Endodermal cell (in vitro differentiated cells): Measurements from ENCODE around the gene PYGO2. TPM values are rescaled to one million over a fixed set of nuclear protein-coding genes. Genes with fewer than 3 reads are reported as not detected.

Source experiments
- DNase-seq: peaks from one replicate; pipeline ENCODE4 v3.0.0-alpha.2; 2017
- H3K27ac ChIP-seq: 2 replicates; pipeline ENCODE4 v1.5.1; 2013; ENCODE audit warnings: mild to moderate bottlenecking, low read depth, low read length, moderate library complexity
- H3K27me3 ChIP-seq: 2 replicates; pipeline ENCODE4 v1.6.1; 2013; ENCODE audit warnings: mild to moderate bottlenecking, low read length, moderate library complexity; ENCODE audit not compliant: insufficient read depth, control insufficient read depth, poor library complexity, severe bottlenecking
- H3K36me3 ChIP-seq: 2 replicates; pipeline ENCODE4 v1.7.0; 2013; ENCODE audit warnings: mild to moderate bottlenecking, low read length, moderate library complexity; ENCODE audit not compliant: control insufficient read depth, insufficient read depth
- H3K4me1 ChIP-seq: one replicate; pipeline ENCODE4 v1.7.0; 2013; ENCODE audit warnings: low read length; ENCODE audit not compliant: control insufficient read depth, insufficient read depth
- H3K4me3 ChIP-seq: 2 replicates; pipeline ENCODE4 v1.5.1; 2013; ENCODE audit warnings: mild to moderate bottlenecking, low read length, moderate library complexity
- H3K9ac ChIP-seq: 2 replicates; pipeline ENCODE4 v1.6.1; 2013; ENCODE audit warnings: mild to moderate bottlenecking, low read length, moderate library complexity; ENCODE audit not compliant: poor library complexity, severe bottlenecking; ENCODE audit errors: extremely low read depth
- H3K9me3 ChIP-seq: 2 replicates; pipeline ENCODE4 v1.6.1; 2013; ENCODE audit warnings: mild to moderate bottlenecking, low read length, moderate library complexity; ENCODE audit not compliant: control insufficient read depth
- H3K27ac Mint-ChIP-seq: 2 replicates; pipeline ENCODE4 v1.8.0; 2020; ENCODE audit warnings: mixed read lengths
- H3K27me3 Mint-ChIP-seq: 2 replicates; pipeline ENCODE4 v1.8.0; 2021; ENCODE audit warnings: mild to moderate bottlenecking, mixed read lengths; ENCODE audit not compliant: insufficient read depth
- H3K36me3 Mint-ChIP-seq: 2 replicates; pipeline ENCODE4 v1.8.0; 2020; ENCODE audit warnings: low read depth, mixed read lengths
- H3K4me1 Mint-ChIP-seq: 2 replicates; pipeline ENCODE4 v1.8.0; 2020; ENCODE audit warnings: mixed read lengths
- H3K4me3 Mint-ChIP-seq: 2 replicates; pipeline ENCODE4 v1.8.0; 2020; ENCODE audit warnings: mild to moderate bottlenecking, moderate library complexity, mixed read lengths
- H3K9me3 Mint-ChIP-seq: 2 replicates; pipeline ENCODE4 v1.8.0; 2020; ENCODE audit warnings: mild to moderate bottlenecking, mixed read lengths
- CTCF ChIP-seq: fragments of 200-600 bp; sonication (generic); conservative IDR thresholded peaks from 2 replicates; pipeline ENCODE4 v1.5.0; 2021; ENCODE audit warnings: antibody characterized with exemption, mild to moderate bottlenecking
- WGBS, 2 experiments: methylation state at CpG; one replicate each; pipeline versions ENCODE4 v1.1.5 to v1.1.7; 2013; ENCODE audit warnings: missing lambda C conversion rate in 2 of 2, mixed read lengths in 1 of 2; ENCODE audit not compliant: insufficient coverage in 1 of 2, insufficient read length in 1 of 2; 5-methylcytosine and 5-hydroxymethylcytosine counted together
- total RNA-seq, 2 donors: library from RNA; stranded (reverse); fragmentation: NEBNext Ultra II Directional in 1 of 2; extraction: Animal tissue kit (Norgen Biotek cat#: 25700) in 1 of 2; gene quantifications; 2 replicates in 1 of 2; 3 replicates in 1 of 2; pipeline ENCODE4 v1.2.1, GENCODE V29; 2021

Gene PYGO2
- total RNA-seq, 2 donors from 2014 or later, result 33.4 to 40.4 TPM

- no peak overlapping the region for H3K9ac ChIP-seq
- H3K27ac Mint-ChIP-seq, result no peak overlapping the region
- H3K36me3 Mint-ChIP-seq, result peaks cover 8% of the 10 kb centered on the region
- DNase-seq, result no peak
- H3K27ac ChIP-seq, result no peak overlapping the region
- WGBS, 2 experiments, result 40 to 83% methylated on average over 1 to 11 of the region's 11 CpGs
- H3K27me3 ChIP-seq, result no peaks in the 10 kb centered on the region
- peaks cover 7% of the 10 kb centered on the region for H3K36me3 ChIP-seq
- H3K4me3 Mint-ChIP-seq, result no peak overlapping the region
- peaks cover 14% of the 10 kb centered on the region for H3K4me1 Mint-ChIP-seq
- no peaks in the 10 kb centered on the region for H3K27me3 Mint-ChIP-seq
- H3K9me3 Mint-ChIP-seq, result no peaks in the 10 kb centered on the region
- H3K4me1 ChIP-seq, result no peaks in the 10 kb centered on the region
- no peak for TF ChIP-seq CTCF
- no peak overlapping the region for H3K4me3 ChIP-seq
- no peaks in the 10 kb centered on the region for H3K9me3 ChIP-seq
Observed at GRCh38 chr1:155010211-155010918, 48.8 kb upstream of the PYGO2 start.

- DNase-seq, result no peak
- H3K9me3 Mint-ChIP-seq, result no peaks in the 10 kb centered on the region
- Histone ChIP-seq H3K4me1 (peaks cover 2% of the 10 kb centered on the region), H3K27me3 (no peaks in the 10 kb centered on the region), H3K9ac (no peak overlapping the region), H3K9me3 (no peaks in the 10 kb centered on the region), H3K4me3 (no peak overlapping the region), H3K36me3 (peaks cover 4% of the 10 kb centered on the region), H3K27ac (no peak overlapping the region)
- H3K27ac Mint-ChIP-seq, result no peak overlapping the region
- TF ChIP-seq CTCF, result no peak
- peaks cover 8% of the 10 kb centered on the region for H3K36me3 Mint-ChIP-seq
- H3K27me3 Mint-ChIP-seq, result no peaks in the 10 kb centered on the region
- no peak overlapping the region for H3K4me3 Mint-ChIP-seq
- WGBS, 2 experiments, result 90 to 98% methylated on average over 3 to 5 of the region's 5 CpGs
- H3K4me1 Mint-ChIP-seq, result peaks cover 14% of the 10 kb centered on the region
Observed at GRCh38 chr1:155009742-155010141, 48.2 kb upstream of the PYGO2 start.

- H3K27ac Mint-ChIP-seq, result no peak overlapping the region
- H3K9ac ChIP-seq, result no peak overlapping the region
- peaks cover 19% of the 10 kb centered on the region for H3K4me1 Mint-ChIP-seq
- TF ChIP-seq CTCF, result no peak
- no peaks in the 10 kb centered on the region for H3K27me3 ChIP-seq
- H3K4me1 ChIP-seq, result peaks cover 7% of the 10 kb centered on the region
- H3K4me3 Mint-ChIP-seq, result no peak overlapping the region
- no peak overlapping the region for H3K4me3 ChIP-seq
- H3K36me3 Mint-ChIP-seq, result peaks cover 7% of the 10 kb centered on the region
- 91 to 100% methylated on average over 4 to 12 of the region's 12 CpGs for WGBS, 2 experiments
- no peaks in the 10 kb centered on the region for H3K9me3 Mint-ChIP-seq
- H3K36me3 ChIP-seq, result no peaks in the 10 kb centered on the region
- H3K27me3 Mint-ChIP-seq, result no peaks in the 10 kb centered on the region
- no peak for DNase-seq
- H3K9me3 ChIP-seq, result no peaks in the 10 kb centered on the region
- H3K27ac ChIP-seq, result no peak overlapping the region
Observed at GRCh38 chr1:155009221-155009711, 47.7 kb upstream of the PYGO2 start.
